Peyer's patch (tissue), 4 donors: Measurements from ENCODE around the gene CCDC3.

Experiments used
- POLR2A ChIP-seq, 2 donors: fragments of 450-650 bp; IDR thresholded peaks; one replicate each; pipeline ENCODE4 v1.5.1; 2017; ENCODE audit warnings: antibody characterized with exemption in 2 of 2, mild to moderate bottlenecking in 2 of 2, moderate library complexity in 2 of 2
- TF ChIP-seq, protein P1 (sequence below), 6 experiments: fragments of 450-650 bp in 4 of 6; fragments of 200-600 bp in 2 of 6; sonication (generic) in 1 of 6; IDR thresholded peaks; one replicate each; pipeline ENCODE4 v1.5.1; 2017 to 2019; ENCODE audit warnings: antibody characterized with exemption in 6 of 6, mild to moderate bottlenecking in 3 of 6, moderate library complexity in 1 of 6

DNA sequence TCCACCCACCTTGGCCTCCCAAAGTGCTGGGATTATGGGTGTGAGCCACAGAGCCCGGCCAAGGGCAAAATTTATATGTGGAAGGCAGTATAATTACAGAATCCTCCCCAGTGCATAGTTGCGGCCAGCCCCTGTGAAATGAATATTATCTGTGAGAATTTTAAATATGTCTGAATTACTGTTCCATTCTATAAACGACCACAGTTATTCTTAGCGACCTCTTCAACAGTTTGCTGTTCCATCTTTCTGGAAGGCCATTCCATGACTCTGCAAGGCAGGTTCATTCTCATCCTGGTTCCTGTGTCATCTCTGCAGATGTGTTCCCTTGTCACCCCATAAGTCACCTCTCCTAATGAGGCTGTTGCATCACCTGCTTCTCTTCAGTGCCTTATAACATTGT lies 90.7 kb downstream of the CCDC3 start:
- no peak for TF ChIP-seq POLR2A (IDR thresholded peaks at IDR 0.05)
- TF ChIP-seq, protein P1, sequence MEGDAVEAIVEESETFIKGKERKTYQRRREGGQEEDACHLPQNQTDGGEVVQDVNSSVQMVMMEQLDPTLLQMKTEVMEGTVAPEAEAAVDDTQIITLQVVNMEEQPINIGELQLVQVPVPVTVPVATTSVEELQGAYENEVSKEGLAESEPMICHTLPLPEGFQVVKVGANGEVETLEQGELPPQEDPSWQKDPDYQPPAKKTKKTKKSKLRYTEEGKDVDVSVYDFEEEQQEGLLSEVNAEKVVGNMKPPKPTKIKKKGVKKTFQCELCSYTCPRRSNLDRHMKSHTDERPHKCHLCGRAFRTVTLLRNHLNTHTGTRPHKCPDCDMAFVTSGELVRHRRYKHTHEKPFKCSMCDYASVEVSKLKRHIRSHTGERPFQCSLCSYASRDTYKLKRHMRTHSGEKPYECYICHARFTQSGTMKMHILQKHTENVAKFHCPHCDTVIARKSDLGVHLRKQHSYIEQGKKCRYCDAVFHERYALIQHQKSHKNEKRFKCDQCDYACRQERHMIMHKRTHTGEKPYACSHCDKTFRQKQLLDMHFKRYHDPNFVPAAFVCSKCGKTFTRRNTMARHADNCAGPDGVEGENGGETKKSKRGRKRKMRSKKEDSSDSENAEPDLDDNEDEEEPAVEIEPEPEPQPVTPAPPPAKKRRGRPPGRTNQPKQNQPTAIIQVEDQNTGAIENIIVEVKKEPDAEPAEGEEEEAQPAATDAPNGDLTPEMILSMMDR (IDR thresholded peaks at IDR 0.05), result no peak
